SH-SY5Y (cell line): Measurements from ENCODE around the gene ST3GAL5.

Experiments used
- GATA2 ChIP-seq: IDR thresholded peaks from 2 replicates; pipeline ENCODE4 v1.6.1; 2011; ENCODE audit warnings: mild to moderate bottlenecking, low read depth, low read length
- GATA3 ChIP-seq: IDR thresholded peaks from 2 replicates; pipeline ENCODE4 v1.6.1; 2011; ENCODE audit warnings: low read depth, mild to moderate bottlenecking, low read length, moderate library complexity

DNA sequence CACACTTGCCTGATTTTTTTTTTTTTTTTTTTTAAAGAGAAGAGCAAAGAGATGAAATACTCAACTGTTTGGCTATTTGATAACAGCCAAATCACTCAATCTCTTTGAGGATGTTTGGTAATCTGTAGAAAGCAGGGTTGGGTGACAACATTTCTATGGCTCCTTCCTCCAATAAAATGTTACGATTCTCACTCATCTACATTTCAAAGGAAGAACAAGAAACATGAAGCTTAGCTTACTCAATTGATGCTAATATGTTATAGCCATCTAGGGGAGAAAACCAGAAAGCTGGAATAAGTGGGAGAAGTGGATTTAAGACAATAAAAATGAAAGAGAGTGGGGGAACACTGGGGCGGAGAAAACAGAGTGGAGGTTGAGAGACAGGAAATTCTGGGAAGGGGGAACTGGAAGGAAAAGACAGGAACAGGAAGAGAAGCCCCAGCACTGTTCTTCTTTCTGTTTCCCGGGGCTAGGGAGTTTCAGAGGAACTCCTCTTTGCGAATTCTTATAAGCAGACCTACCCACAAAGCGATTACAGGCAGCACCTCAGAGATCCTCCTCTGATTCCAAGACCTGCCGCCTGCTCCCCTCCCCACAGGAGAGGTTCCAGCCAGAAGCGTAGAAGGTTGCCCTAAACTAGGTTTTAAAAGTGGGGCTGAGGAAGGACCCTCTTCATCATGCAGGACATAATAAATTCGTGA is 13.3 kb downstream of the ST3GAL5 start:
- TF ChIP-seq GATA2 = no peak
- no peak for TF ChIP-seq GATA3
